Esophagus squamous epithelium (tissue), 5 donors: ENCODE data around the gene ARID3A. TPM values are rescaled to one million over a fixed set of nuclear protein-coding genes. Genes with fewer than 3 reads are reported as not detected.

ENCODE experiments used
- DNase-seq: peaks from one replicate; lab custom pipeline; 2025; lab: John Stamatoyannopoulos, UW
- H3K27ac ChIP-seq, 4 donors: fragments of 200-600 bp; sonication (generic); one replicate each; pipeline ENCODE4 v1.5.1; 2016 to 2019; ENCODE audit warnings: mild to moderate bottlenecking in 1 of 4
- H3K27me3 ChIP-seq, 4 donors: fragments of 200-600 bp; sonication (generic); 1 replicate in 3 of 4; 2 replicates in 1 of 4; pipeline versions ENCODE4 v1.5.1 to v1.6.0; 2017 to 2021; ENCODE audit warnings: antibody characterized with exemption in 1 of 4
- H3K36me3 ChIP-seq, 3 donors: fragments of 200-600 bp; sonication (generic); one replicate each; pipeline ENCODE4 v1.5.1; 2016 to 2019
- H3K4me1 ChIP-seq, 3 donors: fragments of 200-600 bp; sonication (generic); one replicate each; pipeline ENCODE4 v1.5.1; 2017 to 2019
- H3K4me3 ChIP-seq, 4 donors: fragments of 200-600 bp; sonication (generic); 1 replicate in 3 of 4; 2 replicates in 1 of 4; pipeline ENCODE4 v1.5.1; 2016 to 2019; ENCODE audit warnings: mild to moderate bottlenecking in 2 of 4, moderate library complexity in 1 of 4
- H3K9me3 ChIP-seq, 3 donors: fragments of 200-600 bp; sonication (generic); one replicate each; pipeline ENCODE4 v1.5.1; 2016 to 2019
- POLR2A ChIP-seq, 4 donors: fragments of 450-650 bp; IDR thresholded peaks; one replicate each; pipeline ENCODE4 v1.6.1; 2017; ENCODE audit warnings: antibody characterized with exemption in 4 of 4, mild to moderate bottlenecking in 4 of 4, moderate library complexity in 3 of 4
- WGBS, 2 donors: methylation state at CpG; one replicate each; pipeline ENCODE4 v1.1.5; 2018; 5-methylcytosine and 5-hydroxymethylcytosine counted together
- intact Hi-C: fragments of 100-400 bp; cut with DNase I; formaldehyde crosslinking; loops from one replicate; pipeline ENCODE4 v1.15.0; 2022
- total RNA-seq, 4 donors: library from RNA; depleted of rRNA; stranded (reverse); fragments of >200 nt; gene quantifications; one replicate each; pipeline ENCODE4 v1.1.0, GENCODE V29; 2016
- TF ChIP-seq, protein P1 (sequence below), 6 experiments: fragments of 450-650 bp in 4 of 6; fragments of 200-600 bp in 2 of 6; sonication (generic) in 2 of 6; IDR thresholded peaks; one replicate each; pipeline ENCODE4 v1.5.1; 2016 to 2019; ENCODE audit warnings: antibody characterized with exemption in 6 of 6, mild to moderate bottlenecking in 4 of 6, moderate library complexity in 4 of 6
- donor health status: DM: yes; HTN: yes; CAD: no.

Gene ARID3A
- total RNA-seq, 4 donors from 2014 or later: 3.0 to 6.6 (median 4.7) TPM

DNA sequence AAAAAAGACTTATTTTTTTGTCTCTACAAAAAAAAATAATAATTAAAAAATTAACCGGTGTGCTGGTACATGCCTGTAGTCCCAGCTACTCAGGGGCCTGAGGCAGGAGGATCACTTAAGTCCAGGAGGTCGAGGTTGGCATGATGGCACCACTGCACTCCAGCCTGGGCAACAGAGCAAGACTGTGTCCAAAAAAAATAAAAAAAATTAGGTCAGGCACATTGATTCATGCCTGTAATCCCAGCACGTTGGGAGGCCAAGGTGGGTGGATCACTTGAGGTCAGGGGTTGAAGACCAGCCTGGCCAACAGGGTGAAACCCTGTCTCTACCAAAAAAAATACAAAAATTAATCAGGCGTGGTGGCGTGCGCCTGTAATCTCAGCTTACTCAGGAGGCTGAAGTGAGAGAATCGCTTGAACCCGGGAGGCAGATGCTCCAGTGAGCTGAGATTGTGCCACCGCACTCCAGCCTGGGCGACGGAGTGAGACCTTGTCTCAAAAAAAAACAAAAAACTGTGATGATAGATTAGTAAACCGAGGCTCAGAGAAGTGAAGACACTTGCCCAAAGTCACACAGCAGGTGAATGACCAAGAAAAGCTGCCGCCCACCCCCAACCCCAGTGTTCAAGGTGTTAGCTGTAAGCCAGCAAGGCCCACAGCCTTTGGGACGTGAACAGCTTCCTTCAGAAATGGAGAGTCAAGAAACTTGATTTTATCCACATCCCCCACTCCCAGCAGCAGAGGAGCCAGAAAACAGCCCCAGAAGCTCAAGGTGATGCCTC is 23.2 kb upstream of the ARID3A start:
- DNase-seq: no peak
- WGBS, 2 donors: 83 to 88% methylated on average over 14 of the region's 14 CpGs
- Histone ChIP-seq H3K4me3 (no peak overlapping the region), H3K27me3 (no peaks in the 10 kb centered on the region), H3K9me3 (no peaks in the 10 kb centered on the region), H3K4me1 (peaks cover 10 to 41% (median 11%) of the 10 kb centered on the region in 3 donors), H3K27ac (peak overlapping the region in 2 of 4 donors; percentile 5), H3K36me3 (peaks cover 8 to 46% (median 14%) of the 10 kb centered on the region in 3 donors)
- intact Hi-C loops: no loop called here
- TF ChIP-seq POLR2A (IDR thresholded peaks at IDR 0.05): no peak
- TF ChIP-seq, protein P1, sequence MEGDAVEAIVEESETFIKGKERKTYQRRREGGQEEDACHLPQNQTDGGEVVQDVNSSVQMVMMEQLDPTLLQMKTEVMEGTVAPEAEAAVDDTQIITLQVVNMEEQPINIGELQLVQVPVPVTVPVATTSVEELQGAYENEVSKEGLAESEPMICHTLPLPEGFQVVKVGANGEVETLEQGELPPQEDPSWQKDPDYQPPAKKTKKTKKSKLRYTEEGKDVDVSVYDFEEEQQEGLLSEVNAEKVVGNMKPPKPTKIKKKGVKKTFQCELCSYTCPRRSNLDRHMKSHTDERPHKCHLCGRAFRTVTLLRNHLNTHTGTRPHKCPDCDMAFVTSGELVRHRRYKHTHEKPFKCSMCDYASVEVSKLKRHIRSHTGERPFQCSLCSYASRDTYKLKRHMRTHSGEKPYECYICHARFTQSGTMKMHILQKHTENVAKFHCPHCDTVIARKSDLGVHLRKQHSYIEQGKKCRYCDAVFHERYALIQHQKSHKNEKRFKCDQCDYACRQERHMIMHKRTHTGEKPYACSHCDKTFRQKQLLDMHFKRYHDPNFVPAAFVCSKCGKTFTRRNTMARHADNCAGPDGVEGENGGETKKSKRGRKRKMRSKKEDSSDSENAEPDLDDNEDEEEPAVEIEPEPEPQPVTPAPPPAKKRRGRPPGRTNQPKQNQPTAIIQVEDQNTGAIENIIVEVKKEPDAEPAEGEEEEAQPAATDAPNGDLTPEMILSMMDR (IDR thresholded peaks at IDR 0.05): no peak

DNA sequence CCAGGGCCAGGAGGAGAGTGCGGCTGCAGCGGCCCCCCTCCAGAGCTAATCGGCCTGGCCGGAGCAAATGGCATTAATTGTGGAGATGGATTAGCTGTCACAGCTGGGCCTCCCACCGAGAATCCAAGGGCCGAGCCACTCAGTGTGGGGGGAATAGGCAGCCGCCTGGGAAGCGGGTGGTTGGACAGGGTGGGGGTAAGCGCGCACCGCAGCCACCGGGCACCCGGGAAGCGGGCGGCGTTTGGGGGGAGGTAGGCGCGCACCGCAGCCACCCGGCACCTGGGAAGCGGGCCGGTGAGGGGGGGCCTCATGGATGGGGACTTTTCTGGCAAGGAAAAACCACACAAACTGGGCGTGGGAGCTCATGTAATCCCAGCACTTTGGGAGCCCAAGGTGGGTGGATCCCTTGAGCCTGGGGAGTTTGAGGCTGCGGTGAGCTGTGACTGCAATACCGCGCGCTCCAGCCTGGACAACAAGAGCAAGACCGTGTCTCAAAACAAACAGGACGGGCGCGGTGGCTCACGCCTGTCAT is 22.5 kb upstream of the ARID3A start:
- H3K4me1 ChIP-seq: peaks cover 11 to 46% (median 11%) of the 10 kb centered on the region in 3 donors
- H3K27me3 ChIP-seq: no peaks in the 10 kb centered on the region
- peak overlapping the region in 1 of 4 donors; percentile 12 for H3K4me3 ChIP-seq
- DNase-seq: no peak
- TF ChIP-seq POLR2A (IDR thresholded peaks at IDR 0.05): no peak
- TF ChIP-seq, protein P1 (IDR thresholded peaks at IDR 0.05): no peak
- H3K9me3 ChIP-seq: no peaks in the 10 kb centered on the region
- WGBS, 2 donors: 56 to 65% methylated on average over 8 to 11 of the region's 32 CpGs
- H3K27ac ChIP-seq: peak overlapping the region in 2 of 4 donors; percentile 5
- intact Hi-C loops: no loop called here
- H3K36me3 ChIP-seq: peaks cover 8 to 42% (median 14%) of the 10 kb centered on the region in 3 donors

DNA sequence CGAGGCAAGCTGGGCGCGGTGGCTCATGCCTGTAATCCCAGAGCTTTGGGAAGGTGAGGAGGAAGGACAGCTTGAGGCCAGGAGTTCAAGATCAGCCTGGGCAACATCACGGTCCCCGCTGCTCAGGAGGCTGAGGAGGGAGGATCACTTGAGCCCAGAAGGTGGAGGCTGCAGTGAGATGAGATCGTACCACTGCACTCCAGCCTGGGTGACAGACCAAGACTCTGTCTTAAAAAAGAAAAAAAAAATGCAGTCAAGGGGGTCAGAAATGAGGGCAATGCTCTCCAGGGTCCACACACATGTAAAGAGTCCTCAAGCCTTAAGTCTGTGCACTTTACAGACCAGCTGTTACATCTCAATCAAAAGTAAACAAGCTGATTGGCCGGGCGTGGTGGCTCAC is 21.3 kb upstream of the ARID3A start:
- WGBS, 2 donors: 81 to 82% methylated on average over 8 of the region's 8 CpGs
- TF ChIP-seq, protein P1 (IDR thresholded peaks at IDR 0.05): no peak
- no peak for TF ChIP-seq POLR2A (IDR thresholded peaks at IDR 0.05)
- H3K9me3 ChIP-seq: no peaks in the 10 kb centered on the region
- peaks cover 0 to 29% (median 6%) of the 10 kb centered on the region in 3 donors for H3K36me3 ChIP-seq
- H3K4me3 ChIP-seq: no peak overlapping the region
- peaks cover 21 to 59% (median 22%) of the 10 kb centered on the region in 3 donors for H3K4me1 ChIP-seq
- no peak overlapping the region for H3K27ac ChIP-seq
- DNase-seq: no peak
- no peaks in the 10 kb centered on the region for H3K27me3 ChIP-seq
- intact Hi-C loops: no loop called here

DNA sequence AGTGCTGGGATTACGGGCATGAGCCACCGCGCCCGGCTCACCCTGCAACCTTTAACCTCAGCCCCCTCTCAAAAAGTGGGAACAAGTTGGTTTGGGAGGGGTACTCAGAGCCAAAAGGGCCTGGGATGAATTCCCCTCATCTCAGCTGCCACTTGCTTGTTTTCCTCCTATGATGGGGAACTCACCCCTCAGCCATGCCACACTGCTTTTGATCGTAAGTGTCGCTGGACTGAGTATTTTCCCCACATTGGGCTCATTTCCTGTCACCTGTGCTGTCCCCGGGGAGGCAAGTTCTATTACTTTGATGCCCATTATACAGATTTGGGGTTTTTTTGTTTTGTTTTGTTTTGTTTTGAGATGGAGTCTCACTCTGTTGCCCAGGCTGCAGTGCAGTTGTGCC is 19.4 kb upstream of the ARID3A start:
- DNase-seq: no peak
- H3K27me3 ChIP-seq: no peaks in the 10 kb centered on the region
- peaks cover 0 to 13% (median 0%) of the 10 kb centered on the region in 3 donors for H3K36me3 ChIP-seq
- TF ChIP-seq, protein P1 (IDR thresholded peaks at IDR 0.05): no peak
- TF ChIP-seq POLR2A (IDR thresholded peaks at IDR 0.05): no peak
- peaks cover 23 to 63% (median 29%) of the 10 kb centered on the region in 3 donors for H3K4me1 ChIP-seq
- intact Hi-C loops: no loop called here
- WGBS, 2 donors: 91 to 94% methylated on average over 6 to 7 of the region's 7 CpGs
- no peak overlapping the region for H3K4me3 ChIP-seq
- no peaks in the 10 kb centered on the region for H3K9me3 ChIP-seq
- H3K27ac ChIP-seq: no peak overlapping the region
